Left lung (tissue), 10 donors: ENCODE results near the gene PGBD1. TPM values are rescaled to one million over a fixed set of nuclear protein-coding genes. Genes with fewer than 3 reads are reported as not detected.

ENCODE experiments used
- ATAC-seq: fragments of 200-7000 bp; cut with Tn5 transposase; one replicate; pipeline ENCODE4 v1.9.1; 2020; ENCODE audit warnings: moderate library complexity
- DNase-seq, 4 donors: peaks; one replicate each; pipeline ENCODE4 v3.0.0-alpha.2; 2013 to 2020
- H3K27ac ChIP-seq, 2 donors: fragments of 200-600 bp; sonication (generic) in 1 of 2; one replicate each; pipeline versions ENCODE4 v1.5.0 to v1.8.0; 2020 to 2021
- H3K27me3 ChIP-seq, 2 donors: fragments of 200-600 bp; sonication (generic) in 1 of 2; one replicate each; pipeline versions ENCODE4 v1.5.0 to v1.8.0; 2020 to 2021
- H3K36me3 ChIP-seq, 2 donors: fragments of 200-600 bp; sonication (generic) in 1 of 2; one replicate each; pipeline versions ENCODE4 v1.5.0 to v1.8.0; 2020 to 2021
- H3K4me1 ChIP-seq, 2 donors: fragments of 200-600 bp; one replicate each; pipeline ENCODE4 v1.8.0; 2021
- H3K4me3 ChIP-seq, 2 donors: fragments of 200-600 bp; sonication (generic) in 1 of 2; one replicate each; pipeline versions ENCODE4 v1.5.0 to v1.8.0; 2020 to 2021; ENCODE audit warnings: mild to moderate bottlenecking in 1 of 2
- H3K9me3 ChIP-seq, 2 donors: fragments of 200-600 bp; sonication (generic) in 1 of 2; one replicate each; pipeline versions ENCODE4 v1.5.0 to v1.8.0; 2020 to 2021
- intact Hi-C, 2 donors: fragments of 100-400 bp; cut with DNase I; formaldehyde crosslinking; loops; one replicate each; pipeline versions ENCODE4 v1.11.2 to v1.14.2; 2022
- polyA plus RNA-seq, 6 donors: library from polyadenylated mRNA; unstranded; fragments of 120-200 nt; gene quantifications; one replicate each; pipeline ENCODE4 v1.2.1, GENCODE V29; 2013; ENCODE audit not compliant: insufficient read length in 6 of 6
- total RNA-seq, 2 donors: library from RNA; stranded (reverse); fragmentation: NEBNext Ultra II Directional; extraction: Animal tissue kit (Norgen Biotek cat#: 25700); gene quantifications; one replicate each; pipeline ENCODE4 v1.2.1, GENCODE V29; 2021
- TF ChIP-seq, protein P1 (sequence below), 2 donors: fragments of 200-600 bp; sonication (generic) in 1 of 2; IDR thresholded peaks; one replicate each; pipeline versions ENCODE4 v1.5.0 to v1.8.0; 2021; ENCODE audit warnings: antibody characterized with exemption in 2 of 2
- donor health status: DM: no; HTN: yes; CAD: no.
- donor health status: DM: no; HTN: no; CAD: no.

Gene PGBD1
- total and polyA plus RNA-seq, 8 donors: 3.8 to 15.3 (median 12.7) TPM

DNA sequence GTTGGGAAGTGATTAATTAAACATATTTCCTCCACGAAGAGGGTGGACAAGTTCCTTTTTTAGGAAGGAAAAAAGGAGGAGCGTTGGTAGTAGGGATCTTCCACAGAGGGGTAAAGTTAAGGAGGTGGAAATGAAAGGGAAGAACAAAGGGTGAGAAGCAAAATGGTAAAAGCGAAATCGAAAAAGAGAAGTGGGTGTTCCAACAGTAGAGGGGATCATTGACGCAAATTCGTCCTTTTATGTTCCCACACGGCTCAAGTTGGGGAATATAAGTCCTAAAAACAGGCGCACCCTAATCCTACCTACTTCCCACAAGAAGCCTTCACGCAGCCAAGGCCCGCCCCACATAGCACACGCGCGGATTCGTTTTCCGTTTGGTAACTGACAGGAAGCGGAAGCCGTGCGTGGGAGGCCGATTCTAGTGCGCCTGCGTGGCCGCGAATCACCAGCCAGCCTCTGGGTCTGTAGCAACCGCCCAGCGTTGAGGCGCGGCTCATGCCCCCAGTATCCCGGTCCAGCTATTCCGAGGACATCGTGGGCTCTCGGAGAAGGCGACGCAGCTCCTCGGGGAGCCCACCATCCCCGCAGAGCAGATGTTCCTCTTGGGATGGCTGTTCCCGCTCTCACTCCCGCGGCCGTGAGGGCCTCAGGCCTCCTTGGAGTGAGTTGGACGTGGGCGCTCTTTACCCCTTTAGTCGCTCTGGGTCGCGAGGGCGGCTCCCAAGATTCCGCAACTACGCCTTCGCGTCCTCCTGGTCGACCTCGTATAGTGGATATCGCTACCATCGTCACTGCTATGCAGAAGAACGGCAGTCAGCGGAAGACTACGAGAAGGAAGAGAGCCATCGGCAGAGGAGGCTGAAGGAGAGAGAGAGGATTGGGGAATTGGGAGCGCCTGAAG lies 22.2 kb upstream of the PGBD1 start, which contains the start of gene NKAPL:
NKAPL (plus strand) TSS at position 421 of the 901 bp plus-strand sequence; CDS start at position 496, 75 bp downstream.
- peaks cover 0 to 16% of the 10 kb centered on the region in 2 donors for H3K9me3 ChIP-seq
- H3K36me3 ChIP-seq: no peaks in the 10 kb centered on the region
- DNase-seq (peak; percentile 29 to 92 (median 72)), ATAC-seq (peak; percentile 78)
- TF ChIP-seq, protein P1, sequence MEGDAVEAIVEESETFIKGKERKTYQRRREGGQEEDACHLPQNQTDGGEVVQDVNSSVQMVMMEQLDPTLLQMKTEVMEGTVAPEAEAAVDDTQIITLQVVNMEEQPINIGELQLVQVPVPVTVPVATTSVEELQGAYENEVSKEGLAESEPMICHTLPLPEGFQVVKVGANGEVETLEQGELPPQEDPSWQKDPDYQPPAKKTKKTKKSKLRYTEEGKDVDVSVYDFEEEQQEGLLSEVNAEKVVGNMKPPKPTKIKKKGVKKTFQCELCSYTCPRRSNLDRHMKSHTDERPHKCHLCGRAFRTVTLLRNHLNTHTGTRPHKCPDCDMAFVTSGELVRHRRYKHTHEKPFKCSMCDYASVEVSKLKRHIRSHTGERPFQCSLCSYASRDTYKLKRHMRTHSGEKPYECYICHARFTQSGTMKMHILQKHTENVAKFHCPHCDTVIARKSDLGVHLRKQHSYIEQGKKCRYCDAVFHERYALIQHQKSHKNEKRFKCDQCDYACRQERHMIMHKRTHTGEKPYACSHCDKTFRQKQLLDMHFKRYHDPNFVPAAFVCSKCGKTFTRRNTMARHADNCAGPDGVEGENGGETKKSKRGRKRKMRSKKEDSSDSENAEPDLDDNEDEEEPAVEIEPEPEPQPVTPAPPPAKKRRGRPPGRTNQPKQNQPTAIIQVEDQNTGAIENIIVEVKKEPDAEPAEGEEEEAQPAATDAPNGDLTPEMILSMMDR (IDR thresholded peaks at IDR 0.05): no peak
- intact Hi-C loops: no loop called here
- peak within 1 kb of the TSS; percentile 27 to 32 for H3K4me3 ChIP-seq
- peaks cover 0 to 5% of the 10 kb centered on the region in 2 donors for H3K27me3 ChIP-seq
- H3K27ac ChIP-seq: peak within 1 kb of the TSS in 1 of 2 donors; percentile 14
- H3K4me1 ChIP-seq: no peaks in the 10 kb centered on the region

DNA sequence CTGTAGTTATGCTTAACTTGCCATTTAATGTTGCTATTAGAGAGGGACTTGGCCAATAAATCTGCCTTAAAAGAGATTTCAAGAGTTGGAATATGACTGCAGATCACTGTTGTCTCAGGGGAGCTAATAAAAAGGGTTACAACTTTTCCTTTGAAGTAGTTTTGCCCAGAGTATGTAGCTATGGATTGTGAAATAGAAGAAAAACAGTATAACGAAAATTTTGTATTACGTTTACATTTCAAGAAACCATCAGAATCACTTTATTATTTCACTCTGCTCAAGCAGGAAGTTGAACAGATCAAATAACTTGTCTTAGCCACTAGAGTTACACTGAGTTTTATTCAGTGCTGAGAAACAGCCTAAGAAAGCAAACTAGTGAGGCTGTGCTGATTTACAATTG lies 17.4 kb upstream of the PGBD1 start:
- Histone ChIP-seq H3K9me3 (peaks cover 0 to 16% of the 10 kb centered on the region in 2 donors), H3K4me3 (no peak overlapping the region), H3K4me1 (peaks cover 0 to 21% of the 10 kb centered on the region in 2 donors), H3K27ac (no peak overlapping the region), H3K27me3 (peaks cover 0 to 5% of the 10 kb centered on the region in 2 donors), H3K36me3 (no peaks in the 10 kb centered on the region)
- no peak for DNase-seq
- TF ChIP-seq, protein P1 (IDR thresholded peaks at IDR 0.05): no peak
- intact Hi-C loops: no loop called here
- ATAC-seq: no peak

DNA sequence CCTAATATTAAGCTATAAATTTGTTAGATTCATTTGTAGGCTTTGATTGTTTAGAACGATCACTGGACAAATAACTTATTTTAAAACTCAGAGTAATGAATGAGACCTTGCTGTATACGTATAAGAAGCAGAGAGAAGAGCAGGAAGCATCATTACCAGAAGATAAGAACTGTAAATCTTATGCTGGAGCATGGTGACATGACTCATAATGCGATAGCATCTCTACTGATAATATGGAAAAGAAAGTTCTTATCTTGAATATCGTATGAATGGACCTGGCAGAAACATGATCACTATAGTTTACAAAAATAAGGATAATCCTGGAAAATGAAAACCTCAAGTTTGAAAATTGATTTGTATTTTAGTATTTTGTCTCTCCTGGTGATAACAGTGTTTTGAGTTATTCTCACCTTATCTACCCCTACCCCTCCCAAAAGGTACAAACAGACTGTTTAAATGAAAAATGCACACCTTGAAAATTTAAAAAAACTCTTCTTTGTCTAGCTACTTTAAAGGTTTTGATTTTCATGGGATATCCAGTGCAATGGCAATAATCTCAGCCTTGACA lies 16.5 kb upstream of the PGBD1 start:
- peaks cover 0 to 8% of the 10 kb centered on the region in 2 donors for H3K9me3 ChIP-seq
- no peak overlapping the region for H3K4me3 ChIP-seq
- peaks cover 0 to 5% of the 10 kb centered on the region in 2 donors for H3K27me3 ChIP-seq
- ATAC-seq (no peak), DNase-seq (no peak)
- H3K27ac ChIP-seq: no peak overlapping the region
- H3K4me1 ChIP-seq: peaks cover 0 to 27% of the 10 kb centered on the region in 2 donors
- H3K36me3 ChIP-seq: no peaks in the 10 kb centered on the region
- TF ChIP-seq, protein P1 (IDR thresholded peaks at IDR 0.05): no peak
- intact Hi-C loops: no loop called here

- H3K4me1 ChIP-seq: peaks cover 0 to 29% of the 10 kb centered on the region in 2 donors
- TF ChIP-seq, protein P1 (IDR thresholded peaks at IDR 0.05): no peak
- no peak for DNase-seq
- no peak for ATAC-seq
- intact Hi-C loops: no loop called here
- H3K36me3 ChIP-seq: no peaks in the 10 kb centered on the region
- no peaks in the 10 kb centered on the region for H3K9me3 ChIP-seq
- H3K4me3 ChIP-seq: peak overlapping the region; percentile 51 to 68
- H3K27me3 ChIP-seq: peaks cover 0 to 5% of the 10 kb centered on the region in 2 donors
- peak overlapping the region; percentile 84 to 85 for H3K27ac ChIP-seq
Observed at GRCh38 chr6:28266563-28266961, 14.8 kb upstream of the PGBD1 start.
